ENCODE measurements around the gene CAST. TPM values are rescaled to one million over a fixed set of nuclear protein-coding genes. Genes with fewer than 3 reads are reported as not detected.

Gene CAST
- total RNA-seq, 1 donor from 2014 or later, result 260 TPM

- DNase-seq (no peak), ATAC-seq (no peak)
- no peak overlapping the region for H3K4me3 ChIP-seq
- no peak overlapping the region for H3K27ac ChIP-seq
- H3K27me3 ChIP-seq, result no peaks in the 10 kb centered on the region
- H3K36me3 ChIP-seq, result peaks cover 81% of the 10 kb centered on the region
- no peaks in the 10 kb centered on the region for H3K4me1 ChIP-seq
- intact Hi-C loops (cut with DNase I), result no loop called here
- TF ChIP-seq, protein P1, sequence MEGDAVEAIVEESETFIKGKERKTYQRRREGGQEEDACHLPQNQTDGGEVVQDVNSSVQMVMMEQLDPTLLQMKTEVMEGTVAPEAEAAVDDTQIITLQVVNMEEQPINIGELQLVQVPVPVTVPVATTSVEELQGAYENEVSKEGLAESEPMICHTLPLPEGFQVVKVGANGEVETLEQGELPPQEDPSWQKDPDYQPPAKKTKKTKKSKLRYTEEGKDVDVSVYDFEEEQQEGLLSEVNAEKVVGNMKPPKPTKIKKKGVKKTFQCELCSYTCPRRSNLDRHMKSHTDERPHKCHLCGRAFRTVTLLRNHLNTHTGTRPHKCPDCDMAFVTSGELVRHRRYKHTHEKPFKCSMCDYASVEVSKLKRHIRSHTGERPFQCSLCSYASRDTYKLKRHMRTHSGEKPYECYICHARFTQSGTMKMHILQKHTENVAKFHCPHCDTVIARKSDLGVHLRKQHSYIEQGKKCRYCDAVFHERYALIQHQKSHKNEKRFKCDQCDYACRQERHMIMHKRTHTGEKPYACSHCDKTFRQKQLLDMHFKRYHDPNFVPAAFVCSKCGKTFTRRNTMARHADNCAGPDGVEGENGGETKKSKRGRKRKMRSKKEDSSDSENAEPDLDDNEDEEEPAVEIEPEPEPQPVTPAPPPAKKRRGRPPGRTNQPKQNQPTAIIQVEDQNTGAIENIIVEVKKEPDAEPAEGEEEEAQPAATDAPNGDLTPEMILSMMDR (IDR thresholded peaks at IDR 0.05), result no peak
- H3K9me3 ChIP-seq, result no peaks in the 10 kb centered on the region
Measured at GRCh38 chr5:96753848-96754247, 91.7 kb downstream of the CAST start.

GRCh38 chr5:96755851-96756250 lies 93.7 kb downstream of the CAST start:
- intact Hi-C loops (cut with DNase I), result no loop called here
- no peak for DNase-seq
- Histone ChIP-seq H3K9me3 (no peaks in the 10 kb centered on the region), H3K27me3 (no peaks in the 10 kb centered on the region), H3K4me1 (no peaks in the 10 kb centered on the region), H3K36me3 (peaks cover 81% of the 10 kb centered on the region), H3K27ac (no peak overlapping the region), H3K4me3 (no peak overlapping the region)
- no peak for ATAC-seq
- TF ChIP-seq, protein P1 (IDR thresholded peaks at IDR 0.05), result no peak

DNA sequence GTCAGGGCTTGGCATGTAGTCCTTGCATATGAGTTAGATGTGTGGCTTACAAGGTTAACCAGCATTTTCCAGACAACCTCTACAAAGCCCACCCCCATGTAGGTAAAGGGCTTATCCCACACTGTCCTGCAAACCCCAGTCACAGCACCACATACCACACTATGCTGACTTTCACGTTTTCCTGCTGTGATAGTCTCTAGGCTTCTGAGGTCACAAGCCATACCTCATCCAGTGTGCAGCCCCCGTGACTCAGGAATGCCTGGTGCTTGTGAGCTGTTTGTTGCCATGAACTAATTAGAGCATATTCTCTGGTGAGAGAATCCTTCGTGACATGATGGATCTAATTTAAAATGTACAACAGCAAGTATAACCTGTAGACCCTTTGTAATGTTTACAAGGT lies 94.8 kb downstream of the CAST start:
- no peaks in the 10 kb centered on the region for H3K4me1 ChIP-seq
- H3K9me3 ChIP-seq, result no peaks in the 10 kb centered on the region
- H3K36me3 ChIP-seq, result peaks cover 92% of the 10 kb centered on the region
- DNase-seq (no peak), ATAC-seq (no peak)
- intact Hi-C loops (cut with DNase I), result no loop called here
- H3K27ac ChIP-seq, result no peak overlapping the region
- no peak overlapping the region for H3K4me3 ChIP-seq
- TF ChIP-seq, protein P1 (IDR thresholded peaks at IDR 0.05), result no peak
- no peaks in the 10 kb centered on the region for H3K27me3 ChIP-seq

GRCh38 chr5:96758621-96759020 lies 96.4 kb downstream of the CAST start:
- DNase-seq, result no peak
- no peaks in the 10 kb centered on the region for H3K4me1 ChIP-seq
- no peak overlapping the region for H3K4me3 ChIP-seq
- H3K36me3 ChIP-seq, result peaks cover 100% of the 10 kb centered on the region
- H3K9me3 ChIP-seq, result no peaks in the 10 kb centered on the region
- intact Hi-C loops (cut with DNase I), result no loop called here
- no peak for ATAC-seq
- no peak overlapping the region for H3K27ac ChIP-seq
- H3K27me3 ChIP-seq, result no peaks in the 10 kb centered on the region
- TF ChIP-seq, protein P1 (IDR thresholded peaks at IDR 0.05), result no peak

GRCh38 chr5:96761618-96762017 lies 99.4 kb downstream of the CAST start:
- intact Hi-C loops (cut with DNase I), result loop anchor here (10.0 kb wide), 1 partner anchor 403 kb away; no protein-coding TSS in a partner anchor
- no peaks in the 10 kb centered on the region for H3K9me3 ChIP-seq
- TF ChIP-seq, protein P1 (IDR thresholded peaks at IDR 0.05), result no peak
- ATAC-seq, result no peak
- peaks cover 100% of the 10 kb centered on the region for H3K36me3 ChIP-seq
- no peak for DNase-seq
- H3K4me1 ChIP-seq, result no peaks in the 10 kb centered on the region
- no peaks in the 10 kb centered on the region for H3K27me3 ChIP-seq
- H3K4me3 ChIP-seq, result no peak overlapping the region
- H3K27ac ChIP-seq, result no peak overlapping the region

GRCh38 chr5:96763026-96763425 lies 100.8 kb downstream of the CAST start:
- Histone ChIP-seq H3K4me3 (no peak overlapping the region), H3K4me1 (no peaks in the 10 kb centered on the region), H3K27me3 (no peaks in the 10 kb centered on the region), H3K36me3 (peaks cover 100% of the 10 kb centered on the region), H3K9me3 (no peaks in the 10 kb centered on the region), H3K27ac (no peak overlapping the region)
- ATAC-seq (no peak), DNase-seq (no peak)
- intact Hi-C loops (cut with DNase I), result loop anchor here (10.0 kb wide), 1 partner anchor 402 kb away; no protein-coding TSS in a partner anchor
- TF ChIP-seq, protein P1 (IDR thresholded peaks at IDR 0.05), result no peak
